ENCODE measurements around the gene EEFSEC. TPM values are rescaled to one million over a fixed set of nuclear protein-coding genes. Genes with fewer than 3 reads are reported as not detected.
A peak's percentile ranks its signal among the peaks of the same experiment; 100 is the strongest.

EEFSEC gene
- polyA plus RNA-seq, 1 experiment, result 16.3 TPM

DNA sequence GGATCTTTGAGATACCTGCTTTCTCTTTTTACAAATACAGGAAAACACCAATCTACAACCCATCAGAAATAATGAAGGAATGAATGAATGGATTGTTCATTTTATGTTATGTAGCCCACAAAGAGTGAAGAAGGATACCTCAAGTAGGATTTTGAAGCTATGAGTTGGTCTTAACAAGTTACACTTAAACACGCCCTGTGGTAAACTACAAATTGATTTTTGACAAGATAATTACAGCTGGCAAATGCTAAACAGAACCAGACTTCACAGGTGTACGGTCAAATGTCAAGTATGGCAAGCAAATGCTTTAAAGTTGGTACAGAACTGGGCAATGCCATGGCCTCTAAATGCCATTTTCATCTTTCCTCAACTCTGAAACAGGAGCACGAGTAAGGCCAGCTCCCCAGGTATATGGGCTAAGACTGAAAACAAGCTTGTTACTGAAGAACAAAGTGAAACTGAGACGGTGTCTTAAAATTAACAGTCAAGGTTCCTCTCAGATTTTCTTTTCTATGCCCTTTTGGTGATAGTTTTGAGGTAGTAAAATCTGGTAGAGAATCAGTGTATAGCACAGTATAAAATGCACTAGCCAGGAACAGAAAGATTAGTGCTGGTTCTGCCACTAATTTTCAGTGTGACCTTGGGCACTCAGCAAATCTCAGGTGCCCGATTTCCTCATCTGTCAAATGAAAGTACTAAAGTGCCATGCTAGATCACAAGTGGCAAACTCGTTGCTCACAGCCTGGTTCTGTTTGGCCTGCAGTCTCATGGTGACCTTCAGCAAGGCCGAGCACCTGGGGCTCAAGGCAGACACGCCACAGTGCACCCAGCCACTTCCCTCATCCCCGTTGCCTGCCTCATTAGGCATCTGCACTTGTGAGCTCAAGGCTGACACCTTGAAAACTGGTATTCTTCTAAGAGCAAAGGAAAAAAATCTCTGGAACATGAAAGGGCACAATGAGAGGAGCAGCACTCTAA is 39.2 kb upstream of the EEFSEC start:
- Histone ChIP-seq H3K4me3 (ENCODE audit: low read depth, low read length) (no peak overlapping the region), H3K36me3 (ENCODE audit: control insufficient read depth, insufficient read depth, low read length) (no peaks in the 10 kb centered on the region), H3K27me3 (ENCODE audit: control insufficient read depth, insufficient read depth, low read length) (no peaks in the 10 kb centered on the region)
- DNase-seq (ENCODE audit: low read depth), result no peak
- POLR2A ChIA-PET, result no interaction called here
- TF ChIP-seq, protein P1, sequence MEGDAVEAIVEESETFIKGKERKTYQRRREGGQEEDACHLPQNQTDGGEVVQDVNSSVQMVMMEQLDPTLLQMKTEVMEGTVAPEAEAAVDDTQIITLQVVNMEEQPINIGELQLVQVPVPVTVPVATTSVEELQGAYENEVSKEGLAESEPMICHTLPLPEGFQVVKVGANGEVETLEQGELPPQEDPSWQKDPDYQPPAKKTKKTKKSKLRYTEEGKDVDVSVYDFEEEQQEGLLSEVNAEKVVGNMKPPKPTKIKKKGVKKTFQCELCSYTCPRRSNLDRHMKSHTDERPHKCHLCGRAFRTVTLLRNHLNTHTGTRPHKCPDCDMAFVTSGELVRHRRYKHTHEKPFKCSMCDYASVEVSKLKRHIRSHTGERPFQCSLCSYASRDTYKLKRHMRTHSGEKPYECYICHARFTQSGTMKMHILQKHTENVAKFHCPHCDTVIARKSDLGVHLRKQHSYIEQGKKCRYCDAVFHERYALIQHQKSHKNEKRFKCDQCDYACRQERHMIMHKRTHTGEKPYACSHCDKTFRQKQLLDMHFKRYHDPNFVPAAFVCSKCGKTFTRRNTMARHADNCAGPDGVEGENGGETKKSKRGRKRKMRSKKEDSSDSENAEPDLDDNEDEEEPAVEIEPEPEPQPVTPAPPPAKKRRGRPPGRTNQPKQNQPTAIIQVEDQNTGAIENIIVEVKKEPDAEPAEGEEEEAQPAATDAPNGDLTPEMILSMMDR (IDR thresholded peaks at IDR 0.05; ENCODE audit: insufficient read depth, low read depth, low read length), result no peak
- CTCF ChIA-PET, result interaction anchor here (1.3 kb wide), 1 partner anchor 19 kb away, joined by 5 read pairs; no protein-coding TSS in a partner anchor

DNA sequence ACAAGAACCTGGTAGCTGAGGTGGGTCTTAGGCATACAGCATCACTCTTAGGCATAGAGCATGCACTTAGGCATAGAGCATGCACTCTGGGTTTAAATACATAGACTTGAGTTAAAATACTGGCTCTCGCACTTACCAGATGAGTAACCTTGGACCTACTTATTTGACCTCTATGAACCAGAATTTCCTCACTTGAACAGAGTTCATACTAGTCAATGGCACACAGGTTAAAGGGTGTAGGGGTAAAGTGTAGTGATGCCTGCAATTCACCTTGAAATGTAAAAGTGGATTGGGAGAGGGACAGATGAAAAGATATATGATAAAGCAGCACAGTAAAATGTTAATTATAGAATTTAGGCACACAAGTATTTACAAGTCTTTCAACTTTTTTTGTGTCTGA is 31.3 kb upstream of the EEFSEC start:
- no peak for DNase-seq (ENCODE audit: low read depth)
- ChIA-PET POLR2A (no interaction called here), CTCF (interaction anchor here (1.1 to 2.5 kb wide), 3 partner anchors 15 to 27 kb away, joined by 4 to 17 read pairs (median 5); no protein-coding TSS in a partner anchor)
- H3K4me3 ChIP-seq (ENCODE audit: low read depth, low read length), result no peak overlapping the region
- TF ChIP-seq, protein P1 (IDR thresholded peaks at IDR 0.05; ENCODE audit: insufficient read depth, low read depth, low read length), result no peak
- H3K36me3 ChIP-seq (ENCODE audit: control insufficient read depth, insufficient read depth, low read length), result no peaks in the 10 kb centered on the region
- H3K27me3 ChIP-seq (ENCODE audit: control insufficient read depth, insufficient read depth, low read length), result no peaks in the 10 kb centered on the region

DNA sequence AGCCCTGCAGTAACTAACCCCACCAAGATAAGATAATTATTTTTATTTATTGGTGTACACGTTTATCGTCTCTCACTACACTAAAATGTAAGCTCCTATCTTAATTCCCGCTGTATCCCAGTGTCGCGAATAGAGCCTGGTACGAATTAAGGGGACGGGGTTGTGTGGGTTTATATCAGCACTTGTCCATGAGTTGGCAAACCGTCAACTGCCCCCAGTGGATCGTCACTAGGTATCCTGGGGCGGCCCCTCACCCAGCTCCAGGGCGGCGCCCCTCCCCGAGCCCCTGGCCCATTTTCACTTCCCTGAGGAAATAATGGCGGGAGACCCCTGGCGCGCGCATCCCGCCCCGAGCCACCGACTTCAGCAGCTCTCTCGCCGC is 30.1 kb upstream of the EEFSEC start:
- H3K4me3 ChIP-seq (ENCODE audit: low read depth, low read length), result peak overlapping the region; percentile 97
- no peak for DNase-seq (ENCODE audit: low read depth)
- no peaks in the 10 kb centered on the region for H3K36me3 ChIP-seq (ENCODE audit: control insufficient read depth, insufficient read depth, low read length)
- ChIA-PET CTCF (interaction anchor here (0.8 to 2.5 kb wide), 9 partner anchors 10 to 495 kb away, joined by 3 to 19 read pairs (median 4); partner anchors contain the start of gene EEFSEC), POLR2A (no interaction called here)
- no peaks in the 10 kb centered on the region for H3K27me3 ChIP-seq (ENCODE audit: control insufficient read depth, insufficient read depth, low read length)
- TF ChIP-seq, protein P1 (IDR thresholded peaks at IDR 0.05; ENCODE audit: insufficient read depth, low read depth, low read length), result no peak

DNA sequence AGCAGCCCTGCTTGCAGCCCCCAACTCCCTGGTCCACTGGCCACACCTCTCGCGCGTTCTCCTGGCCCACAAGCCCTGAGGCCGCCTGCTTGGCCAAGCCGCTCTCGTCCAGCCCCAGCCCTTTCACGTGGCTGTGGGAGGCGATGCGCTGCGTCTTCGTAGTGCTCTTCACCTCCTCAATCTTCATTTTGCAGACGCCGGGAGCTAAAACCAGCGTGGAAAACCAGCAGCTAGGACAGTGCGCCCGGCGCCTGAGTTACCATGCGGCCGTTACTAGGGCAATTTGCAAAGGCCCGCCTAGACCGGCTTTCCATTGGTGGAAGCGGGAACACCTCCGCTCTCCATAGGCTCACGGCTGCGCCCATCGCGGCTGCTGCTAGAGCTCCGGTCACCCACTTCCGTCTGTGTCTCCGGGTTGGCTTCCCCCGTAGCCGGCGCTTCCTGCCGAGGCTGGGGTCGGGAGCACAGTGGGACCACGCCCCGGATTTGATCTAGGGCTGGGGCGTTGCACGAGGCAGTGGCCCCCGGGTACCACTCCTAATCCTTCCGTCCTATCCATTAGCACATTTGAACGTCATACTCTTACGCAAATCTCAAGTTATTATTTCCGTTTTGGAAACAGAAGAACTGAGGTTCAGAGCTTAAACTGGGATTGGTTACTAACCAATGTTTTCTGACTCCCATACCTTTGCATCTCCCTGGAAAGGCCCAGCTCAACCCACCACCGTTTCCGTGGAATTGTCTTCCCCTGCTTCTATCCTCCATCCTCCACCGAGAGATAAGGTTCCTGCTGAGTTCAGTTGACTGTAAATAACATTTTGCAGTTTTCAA is 29.5 kb upstream of the EEFSEC start, which contains the start of gene RUVBL1:
TSS of gene RUVBL1 (minus strand) at position 275 of the 831 bp plus-strand sequence. CDS start at position 187, 88 bp downstream.
- ChIA-PET CTCF (interaction anchor here (0.8 to 2.5 kb wide), 10 partner anchors 9 to 494 kb away, joined by 3 to 19 read pairs (median 4); partner anchors contain the start of gene EEFSEC), POLR2A (no interaction called here)
- Histone ChIP-seq H3K36me3 (ENCODE audit: control insufficient read depth, insufficient read depth, low read length) (no peaks in the 10 kb centered on the region), H3K27me3 (ENCODE audit: control insufficient read depth, insufficient read depth, low read length) (no peaks in the 10 kb centered on the region), H3K4me3 (ENCODE audit: low read depth, low read length) (peak within 1 kb of the TSS; percentile 97)
- TF ChIP-seq, protein P1 (IDR thresholded peaks at IDR 0.05; ENCODE audit: insufficient read depth, low read depth, low read length), result no peak
- DNase-seq (ENCODE audit: low read depth), result peak; percentile 86

Data from BJ (cell line).